GM23338 (cell line): Measurements from ENCODE around the gene ERCC3.

Source experiments
- CREB1 ChIP-seq: fragments of 250-450 bp; sonication (Bioruptor Pico); IDR thresholded peaks from 2 replicates; pipeline ENCODE4 v1.5.0; 2020; ENCODE audit warnings: low read depth, mild to moderate bottlenecking, moderate library complexity
- EZH2 ChIP-seq: fragments of 200-600 bp; sonication (generic); IDR thresholded peaks from one replicate; pipeline ENCODE4 v1.8.0; 2017; ENCODE audit warnings: antibody characterized with exemption, mild to moderate bottlenecking, low read depth; ENCODE audit not compliant: unreplicated experiment
- NANOG ChIP-seq: IDR thresholded peaks from 2 replicates; pipeline ENCODE4 v1.6.1; 2016; ENCODE audit warnings: antibody characterized with exemption, borderline replicate concordance
- POLR2AphosphoS5 ChIP-seq: IDR thresholded peaks from 2 replicates; pipeline ENCODE4 v1.6.1; 2016; ENCODE audit warnings: antibody characterized with exemption, low read depth
- STAT1 ChIP-seq: IDR thresholded peaks from one replicate; pipeline ENCODE4 v1.6.1; 2016; ENCODE audit warnings: antibody characterized with exemption; ENCODE audit not compliant: unreplicated experiment
- ZNF331 ChIP-seq: fragments of 250-450 bp; sonication (Bioruptor Pico); IDR thresholded peaks from 2 replicates; pipeline ENCODE4 v1.5.0; 2020; ENCODE audit warnings: low read depth, mild to moderate bottlenecking, moderate library complexity
- ZNF462 ChIP-seq: fragments of 250-450 bp; sonication (Bioruptor Pico); IDR thresholded peaks from 2 replicates; pipeline ENCODE4 v1.5.0; 2020; ENCODE audit warnings: mild to moderate bottlenecking, moderate library complexity
- TF ChIP-seq, protein P1 (sequence below), 2 experiments: fragments of 200-600 bp in 1 of 2; sonication (generic) in 1 of 2; conservative IDR thresholded peaks; 2 replicates each; pipeline versions ENCODE4 v1.5.1 to v1.6.1; 2016 to 2017; ENCODE audit warnings: antibody characterized with exemption in 2 of 2, low read depth in 2 of 2, mild to moderate bottlenecking in 2 of 2, moderate library complexity in 1 of 2
- TF ChIP-seq, protein P2 (sequence below): IDR thresholded peaks from one replicate; pipeline ENCODE4 v1.6.1; 2018; ENCODE audit warnings: antibody characterized with exemption; ENCODE audit not compliant: unreplicated experiment

DNA sequence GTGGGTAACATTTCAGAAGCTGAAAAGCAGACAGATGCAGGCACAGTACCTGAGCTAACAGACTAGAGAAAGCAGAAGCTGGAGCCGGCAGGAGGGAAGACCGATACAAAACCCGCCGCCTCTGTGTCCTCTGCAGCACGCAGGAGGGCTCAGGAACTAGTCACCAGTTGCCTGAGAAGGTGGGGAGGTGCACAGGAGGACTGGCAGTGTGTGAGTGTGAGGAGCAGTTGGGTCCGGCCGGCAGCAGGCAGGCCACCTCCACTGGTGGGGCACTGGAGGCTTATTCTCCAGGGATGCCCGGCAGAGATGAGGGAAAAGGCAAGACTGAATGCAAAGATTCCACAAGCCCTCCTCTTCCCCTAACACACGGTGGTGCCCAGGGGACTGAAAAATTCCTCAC lies 18.2 kb downstream of the ERCC3 start:
- no peak for TF ChIP-seq STAT1
- TF ChIP-seq, protein P1, sequence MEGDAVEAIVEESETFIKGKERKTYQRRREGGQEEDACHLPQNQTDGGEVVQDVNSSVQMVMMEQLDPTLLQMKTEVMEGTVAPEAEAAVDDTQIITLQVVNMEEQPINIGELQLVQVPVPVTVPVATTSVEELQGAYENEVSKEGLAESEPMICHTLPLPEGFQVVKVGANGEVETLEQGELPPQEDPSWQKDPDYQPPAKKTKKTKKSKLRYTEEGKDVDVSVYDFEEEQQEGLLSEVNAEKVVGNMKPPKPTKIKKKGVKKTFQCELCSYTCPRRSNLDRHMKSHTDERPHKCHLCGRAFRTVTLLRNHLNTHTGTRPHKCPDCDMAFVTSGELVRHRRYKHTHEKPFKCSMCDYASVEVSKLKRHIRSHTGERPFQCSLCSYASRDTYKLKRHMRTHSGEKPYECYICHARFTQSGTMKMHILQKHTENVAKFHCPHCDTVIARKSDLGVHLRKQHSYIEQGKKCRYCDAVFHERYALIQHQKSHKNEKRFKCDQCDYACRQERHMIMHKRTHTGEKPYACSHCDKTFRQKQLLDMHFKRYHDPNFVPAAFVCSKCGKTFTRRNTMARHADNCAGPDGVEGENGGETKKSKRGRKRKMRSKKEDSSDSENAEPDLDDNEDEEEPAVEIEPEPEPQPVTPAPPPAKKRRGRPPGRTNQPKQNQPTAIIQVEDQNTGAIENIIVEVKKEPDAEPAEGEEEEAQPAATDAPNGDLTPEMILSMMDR (conservative IDR thresholded peaks at IDR 0.05; ENCODE audit: low read depth in 2 of 2): no peak
- TF ChIP-seq ZNF462 (CRISPR knock-in tag): no peak
- TF ChIP-seq POLR2AphosphoS5: no peak
- TF ChIP-seq, protein P2, sequence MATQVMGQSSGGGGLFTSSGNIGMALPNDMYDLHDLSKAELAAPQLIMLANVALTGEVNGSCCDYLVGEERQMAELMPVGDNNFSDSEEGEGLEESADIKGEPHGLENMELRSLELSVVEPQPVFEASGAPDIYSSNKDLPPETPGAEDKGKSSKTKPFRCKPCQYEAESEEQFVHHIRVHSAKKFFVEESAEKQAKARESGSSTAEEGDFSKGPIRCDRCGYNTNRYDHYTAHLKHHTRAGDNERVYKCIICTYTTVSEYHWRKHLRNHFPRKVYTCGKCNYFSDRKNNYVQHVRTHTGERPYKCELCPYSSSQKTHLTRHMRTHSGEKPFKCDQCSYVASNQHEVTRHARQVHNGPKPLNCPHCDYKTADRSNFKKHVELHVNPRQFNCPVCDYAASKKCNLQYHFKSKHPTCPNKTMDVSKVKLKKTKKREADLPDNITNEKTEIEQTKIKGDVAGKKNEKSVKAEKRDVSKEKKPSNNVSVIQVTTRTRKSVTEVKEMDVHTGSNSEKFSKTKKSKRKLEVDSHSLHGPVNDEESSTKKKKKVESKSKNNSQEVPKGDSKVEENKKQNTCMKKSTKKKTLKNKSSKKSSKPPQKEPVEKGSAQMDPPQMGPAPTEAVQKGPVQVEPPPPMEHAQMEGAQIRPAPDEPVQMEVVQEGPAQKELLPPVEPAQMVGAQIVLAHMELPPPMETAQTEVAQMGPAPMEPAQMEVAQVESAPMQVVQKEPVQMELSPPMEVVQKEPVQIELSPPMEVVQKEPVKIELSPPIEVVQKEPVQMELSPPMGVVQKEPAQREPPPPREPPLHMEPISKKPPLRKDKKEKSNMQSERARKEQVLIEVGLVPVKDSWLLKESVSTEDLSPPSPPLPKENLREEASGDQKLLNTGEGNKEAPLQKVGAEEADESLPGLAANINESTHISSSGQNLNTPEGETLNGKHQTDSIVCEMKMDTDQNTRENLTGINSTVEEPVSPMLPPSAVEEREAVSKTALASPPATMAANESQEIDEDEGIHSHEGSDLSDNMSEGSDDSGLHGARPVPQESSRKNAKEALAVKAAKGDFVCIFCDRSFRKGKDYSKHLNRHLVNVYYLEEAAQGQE: no peak
- TF ChIP-seq CREB1 (CRISPR knock-in tag): no peak
- no peak for TF ChIP-seq ZNF331
- no peak for TF ChIP-seq NANOG
- TF ChIP-seq EZH2: no peak
